ENCODE results near the gene NANS.
"Not testable (repeated sequence)": the region's sequence is repeated elsewhere in the genome, so short reads cannot be mapped to it uniquely, and the experiment has no call there.

Gene NANS

GRCh38 chr9:98054376-98054951, 2.1 kb upstream of the NANS start:
- H3K4me1 Mint-ChIP-seq, result peaks cover 20% of the 10 kb centered on the region

GRCh38 chr9:98057138-98057799, 737 bp downstream of the NANS start:
- Mint-ChIP-seq H3K4me1 (peaks cover 14% of the 10 kb centered on the region), H3K27me3 (no peaks in the 10 kb centered on the region), H3K36me3 (peaks cover 16% of the 10 kb centered on the region)

More at GRCh38 chr9:98054376-98054951, 2.1 kb upstream of the NANS start:
- Mint-ChIP-seq H3K4me3 (no peak overlapping the region), H3K27me3 (no peaks in the 10 kb centered on the region), H3K36me3 (peaks cover 13% of the 10 kb centered on the region), H3K9me3 (no peaks in the 10 kb centered on the region), H3K27ac (no peak overlapping the region)
- no peak for ATAC-seq

GRCh38 chr9:98062161-98062560, 5.6 kb downstream of the NANS start:
- Mint-ChIP-seq H3K36me3 (peaks cover 38% of the 10 kb centered on the region), H3K27ac (no peak overlapping the region), H3K27me3 (no peaks in the 10 kb centered on the region), H3K4me1 (peaks cover 12% of the 10 kb centered on the region), H3K9me3 (no peaks in the 10 kb centered on the region), H3K4me3 (no peak overlapping the region)
- no peak for ATAC-seq

More at GRCh38 chr9:98057138-98057799, 737 bp downstream of the NANS start:
- Mint-ChIP-seq H3K27ac (peak overlapping the region; percentile 96), H3K9me3 (no peaks in the 10 kb centered on the region), H3K4me3 (peak overlapping the region; percentile 96)
- ATAC-seq, result no peak

- ATAC-seq, result no peak
- Mint-ChIP-seq H3K4me3 (no peak overlapping the region), H3K9me3 (no peaks in the 10 kb centered on the region), H3K27ac (no peak overlapping the region), H3K4me1 (peaks cover 7% of the 10 kb centered on the region), H3K27me3 (no peaks in the 10 kb centered on the region), H3K36me3 (peaks cover 44% of the 10 kb centered on the region)
Observed at GRCh38 chr9:98064623-98065392, 8.3 kb downstream of the NANS start.

DNA sequence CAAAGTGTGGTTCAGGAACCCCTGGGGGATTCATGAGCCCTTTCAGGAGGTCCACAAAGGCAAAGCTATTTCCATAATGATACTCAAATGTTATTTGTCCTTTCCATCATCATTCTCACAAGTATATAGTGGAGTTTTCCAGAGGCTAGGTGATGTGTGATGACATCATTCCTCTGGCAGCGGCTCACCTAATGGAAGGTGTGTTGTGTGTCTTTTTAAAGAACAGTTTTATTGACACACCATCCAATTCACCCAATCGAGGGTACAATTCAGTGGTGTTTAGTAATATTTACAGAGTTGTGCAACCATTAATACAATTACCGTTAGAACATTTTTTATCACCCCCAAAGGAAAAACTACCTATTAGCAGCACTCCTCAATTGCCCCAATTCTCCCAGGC, 9.7 kb downstream of the NANS start:
- Mint-ChIP-seq H3K27me3 (no peaks in the 10 kb centered on the region), H3K9me3 (no peaks in the 10 kb centered on the region), H3K4me3 (no peak overlapping the region), H3K36me3 (peaks cover 38% of the 10 kb centered on the region), H3K27ac (no peak overlapping the region), H3K4me1 (peaks cover 7% of the 10 kb centered on the region)
- ATAC-seq, result no peak

DNA sequence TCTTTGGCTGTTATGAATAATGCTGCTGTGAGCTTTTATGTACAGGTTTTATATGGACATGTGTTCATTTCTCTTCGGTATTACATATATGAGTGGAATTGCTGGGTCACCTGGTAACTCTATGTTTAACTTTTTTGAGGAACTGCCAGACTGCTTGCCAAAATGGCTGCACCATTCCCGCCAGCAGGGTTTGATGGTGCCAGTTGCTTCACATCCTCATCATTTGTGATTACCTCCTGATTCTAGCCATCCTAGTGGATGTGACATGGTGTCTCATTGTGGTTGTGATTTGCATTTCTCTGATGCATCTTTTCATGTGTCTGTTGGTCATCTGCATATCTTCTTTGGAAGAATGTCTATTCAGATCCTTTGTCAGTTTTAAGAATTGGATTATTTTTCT, 10.7 kb downstream of the NANS start:
- Mint-ChIP-seq H3K27ac (no peak overlapping the region), H3K4me1 (peaks cover 7% of the 10 kb centered on the region)
- no peak for ATAC-seq

DNA sequence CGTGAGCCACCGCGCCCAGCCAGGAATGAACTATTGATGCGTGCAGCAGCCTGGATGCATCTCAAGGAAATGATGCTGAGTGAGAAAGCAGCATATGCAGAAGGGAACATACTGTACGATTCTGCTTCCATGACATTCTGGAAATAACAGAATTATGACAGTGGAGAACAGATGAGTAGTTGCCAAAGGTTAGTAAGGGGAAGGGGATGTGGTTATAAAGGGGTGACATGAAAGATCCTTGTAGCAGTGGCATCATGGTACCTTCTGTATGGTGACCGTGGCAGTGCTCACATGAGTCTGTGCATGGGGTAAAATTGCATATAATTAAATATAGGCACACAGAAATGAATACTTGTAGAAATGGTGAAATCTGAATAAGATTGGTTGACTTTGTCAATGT, 13.0 kb downstream of the NANS start:
- Mint-ChIP-seq H3K27me3 (no peaks in the 10 kb centered on the region), H3K27ac (no peak overlapping the region), H3K4me1 (peaks cover 15% of the 10 kb centered on the region), H3K9me3 (no peaks in the 10 kb centered on the region), H3K36me3 (peaks cover 28% of the 10 kb centered on the region), H3K4me3 (no peak overlapping the region)
- no peak for ATAC-seq

More for the DNA sequence above, 10.7 kb downstream of the NANS start:
- Mint-ChIP-seq H3K9me3 (no peaks in the 10 kb centered on the region), H3K27me3 (no peaks in the 10 kb centered on the region), H3K36me3 (peaks cover 38% of the 10 kb centered on the region), H3K4me3 (no peak overlapping the region)

GRCh38 chr9:98070704-98071103, 14.2 kb downstream of the NANS start:
- no peaks in the 10 kb centered on the region for H3K9me3 Mint-ChIP-seq
- ATAC-seq, result no peak
- no peak overlapping the region for H3K27ac Mint-ChIP-seq
- peaks cover 24% of the 10 kb centered on the region for H3K4me1 Mint-ChIP-seq
- peaks cover 21% of the 10 kb centered on the region for H3K36me3 Mint-ChIP-seq
- no peak overlapping the region for H3K4me3 Mint-ChIP-seq
- no peaks in the 10 kb centered on the region for H3K27me3 Mint-ChIP-seq

- peaks cover 11% of the 10 kb centered on the region for H3K36me3 Mint-ChIP-seq
- H3K4me3 Mint-ChIP-seq, result no peak overlapping the region
- peaks cover 21% of the 10 kb centered on the region for H3K4me1 Mint-ChIP-seq
- H3K9me3 Mint-ChIP-seq, result no peaks in the 10 kb centered on the region
- no peaks in the 10 kb centered on the region for H3K27me3 Mint-ChIP-seq
- ATAC-seq, result no peak
- no peak overlapping the region for H3K27ac Mint-ChIP-seq
Observed at GRCh38 chr9:98071737-98072136, 15.2 kb downstream of the NANS start.

- ATAC-seq, result no peak
- H3K4me1 Mint-ChIP-seq, result peaks cover 17% of the 10 kb centered on the region
Observed at GRCh38 chr9:98074115-98074990, 17.8 kb downstream of the NANS start.

GRCh38 chr9:98075332-98075805, 18.8 kb downstream of the NANS start:
- Mint-ChIP-seq H3K9me3 (no peaks in the 10 kb centered on the region), H3K4me3 (no peak overlapping the region), H3K36me3 (peaks cover 10% of the 10 kb centered on the region), H3K27me3 (no peaks in the 10 kb centered on the region), H3K27ac (peak overlapping the region; percentile 36), H3K4me1 (peaks cover 17% of the 10 kb centered on the region)
- ATAC-seq, result no peak

More at GRCh38 chr9:98074115-98074990, 17.8 kb downstream of the NANS start:
- H3K9me3 Mint-ChIP-seq, result no peaks in the 10 kb centered on the region
- no peak overlapping the region for H3K4me3 Mint-ChIP-seq
- peak overlapping the region; percentile 36 for H3K27ac Mint-ChIP-seq
- H3K36me3 Mint-ChIP-seq, result peaks cover 14% of the 10 kb centered on the region
- no peaks in the 10 kb centered on the region for H3K27me3 Mint-ChIP-seq

- Mint-ChIP-seq H3K4me1 (peaks cover 17% of the 10 kb centered on the region), H3K27ac (peak overlapping the region; percentile 36)
- ATAC-seq, H3K4me3 Mint-ChIP-seq, H3K27me3 Mint-ChIP-seq, H3K9me3 Mint-ChIP-seq, H3K36me3 Mint-ChIP-seq: not testable (repeated sequence)
Observed at GRCh38 chr9:98076514-98076890, 20.0 kb downstream of the NANS start.

- H3K4me1 Mint-ChIP-seq, result peaks cover 23% of the 10 kb centered on the region
- no peak overlapping the region for H3K27ac Mint-ChIP-seq
- no peaks in the 10 kb centered on the region for H3K27me3 Mint-ChIP-seq
Observed at GRCh38 chr9:98078895-98079294, 22.4 kb downstream of the NANS start.

GRCh38 chr9:98080326-98080725, 23.8 kb downstream of the NANS start:
- Mint-ChIP-seq H3K27me3 (no peaks in the 10 kb centered on the region), H3K27ac (no peak overlapping the region), H3K4me1 (peaks cover 12% of the 10 kb centered on the region), H3K36me3 (peaks cover 22% of the 10 kb centered on the region), H3K9me3 (no peaks in the 10 kb centered on the region), H3K4me3 (no peak overlapping the region)
- ATAC-seq, result no peak

More at GRCh38 chr9:98078895-98079294, 22.4 kb downstream of the NANS start:
- no peak overlapping the region for H3K4me3 Mint-ChIP-seq
- peaks cover 19% of the 10 kb centered on the region for H3K36me3 Mint-ChIP-seq
- ATAC-seq, result no peak
- no peaks in the 10 kb centered on the region for H3K9me3 Mint-ChIP-seq

DNA sequence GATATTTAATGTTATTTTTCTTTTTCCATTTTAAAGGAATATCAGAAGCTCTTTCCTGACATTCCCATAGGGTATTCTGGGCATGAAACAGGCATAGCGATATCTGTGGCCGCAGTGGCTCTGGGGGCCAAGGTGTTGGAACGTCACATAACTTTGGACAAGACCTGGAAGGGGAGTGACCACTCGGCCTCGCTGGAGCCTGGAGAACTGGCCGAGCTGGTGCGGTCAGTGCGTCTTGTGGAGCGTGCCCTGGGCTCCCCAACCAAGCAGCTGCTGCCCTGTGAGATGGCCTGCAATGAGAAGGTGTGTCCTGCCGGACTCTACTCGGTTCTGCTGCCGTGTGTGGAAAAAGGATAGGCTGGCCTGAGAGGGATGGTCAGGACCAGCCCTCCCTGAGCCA, 24.2 kb downstream of the NANS start:
- no peaks in the 10 kb centered on the region for H3K27me3 Mint-ChIP-seq
- H3K9me3 Mint-ChIP-seq, result no peaks in the 10 kb centered on the region
- H3K27ac Mint-ChIP-seq, result no peak overlapping the region
- no peak overlapping the region for H3K4me3 Mint-ChIP-seq
- ATAC-seq, result no peak
- peaks cover 22% of the 10 kb centered on the region for H3K36me3 Mint-ChIP-seq
- H3K4me1 Mint-ChIP-seq, result peaks cover 12% of the 10 kb centered on the region
